Uterus (tissue), 2 donors: Measurements from ENCODE around the gene DGLUCY.

ENCODE experiments used
- POLR2A ChIP-seq, 2 donors: fragments of 450-650 bp; IDR thresholded peaks; one replicate each; pipeline ENCODE4 v1.6.1; 2016; ENCODE audit warnings: antibody characterized with exemption in 2 of 2, mild to moderate bottlenecking in 1 of 2, moderate library complexity in 1 of 2
- TF ChIP-seq, protein P1 (sequence below), 4 experiments: fragments of 200-600 bp in 2 of 4; fragments of 450-650 bp in 2 of 4; sonication (generic) in 2 of 4; IDR thresholded peaks; one replicate each; pipeline ENCODE4 v1.5.1; 2016 to 2019; ENCODE audit warnings: antibody characterized with exemption in 4 of 4, mild to moderate bottlenecking in 2 of 4, moderate library complexity in 1 of 4

DNA sequence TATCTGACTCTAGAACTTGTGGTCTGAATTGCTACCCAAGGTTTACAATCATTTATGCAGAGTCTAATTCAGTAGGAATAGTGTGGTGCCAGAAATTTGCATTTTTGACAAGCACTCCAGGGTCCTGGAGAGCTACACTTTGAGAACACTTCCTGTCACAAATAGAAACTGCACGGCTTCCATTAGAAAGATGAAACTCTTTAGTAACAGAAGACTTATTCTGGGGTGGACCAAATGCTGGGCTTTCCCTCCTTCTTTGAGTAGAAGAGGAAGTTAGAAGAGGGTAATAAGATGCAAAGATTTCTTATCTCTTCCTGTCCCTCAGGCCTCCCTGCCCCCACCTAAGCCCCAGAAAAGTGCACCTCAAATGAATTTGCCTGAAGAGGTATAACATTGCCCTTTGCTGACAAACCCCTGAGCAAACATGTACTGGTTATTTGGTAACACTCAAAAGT lies 28.4 kb downstream of the DGLUCY start:
- TF ChIP-seq, protein P1, sequence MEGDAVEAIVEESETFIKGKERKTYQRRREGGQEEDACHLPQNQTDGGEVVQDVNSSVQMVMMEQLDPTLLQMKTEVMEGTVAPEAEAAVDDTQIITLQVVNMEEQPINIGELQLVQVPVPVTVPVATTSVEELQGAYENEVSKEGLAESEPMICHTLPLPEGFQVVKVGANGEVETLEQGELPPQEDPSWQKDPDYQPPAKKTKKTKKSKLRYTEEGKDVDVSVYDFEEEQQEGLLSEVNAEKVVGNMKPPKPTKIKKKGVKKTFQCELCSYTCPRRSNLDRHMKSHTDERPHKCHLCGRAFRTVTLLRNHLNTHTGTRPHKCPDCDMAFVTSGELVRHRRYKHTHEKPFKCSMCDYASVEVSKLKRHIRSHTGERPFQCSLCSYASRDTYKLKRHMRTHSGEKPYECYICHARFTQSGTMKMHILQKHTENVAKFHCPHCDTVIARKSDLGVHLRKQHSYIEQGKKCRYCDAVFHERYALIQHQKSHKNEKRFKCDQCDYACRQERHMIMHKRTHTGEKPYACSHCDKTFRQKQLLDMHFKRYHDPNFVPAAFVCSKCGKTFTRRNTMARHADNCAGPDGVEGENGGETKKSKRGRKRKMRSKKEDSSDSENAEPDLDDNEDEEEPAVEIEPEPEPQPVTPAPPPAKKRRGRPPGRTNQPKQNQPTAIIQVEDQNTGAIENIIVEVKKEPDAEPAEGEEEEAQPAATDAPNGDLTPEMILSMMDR (IDR thresholded peaks at IDR 0.05), result no peak
- no peak for TF ChIP-seq POLR2A (IDR thresholded peaks at IDR 0.05)
